Measurements from ENCODE around the gene BTBD2. TPM values are rescaled to one million over a fixed set of nuclear protein-coding genes. Genes with fewer than 3 reads are reported as not detected.
"Not testable (repeated sequence)": the region's sequence is repeated elsewhere in the genome, so short reads cannot be mapped to it uniquely, and the experiment has no call there.

The BTBD2 gene
- total RNA-seq, 1 donor from 2014 or later = 62.0 TPM

- H3K27ac ChIP-seq = no peak overlapping the region
- no peaks in the 10 kb centered on the region for H3K27me3 ChIP-seq (ENCODE audit: low read depth)
- DNase-seq (no peak), ATAC-seq (no peak)
- H3K36me3 ChIP-seq = peaks cover 89% of the 10 kb centered on the region
- no peaks in the 10 kb centered on the region for H3K4me1 ChIP-seq
- no peak for TF ChIP-seq CTCF (IDR thresholded peaks at IDR 0.05)
- H3K9me3 ChIP-seq = no peaks in the 10 kb centered on the region
- H3K4me3 ChIP-seq = no peak overlapping the region
- intact Hi-C loops (cut with DNase I) = no loop called here
Observed at GRCh38 chr19:1989513-1990229, 25.8 kb downstream of the BTBD2 start.

DNA sequence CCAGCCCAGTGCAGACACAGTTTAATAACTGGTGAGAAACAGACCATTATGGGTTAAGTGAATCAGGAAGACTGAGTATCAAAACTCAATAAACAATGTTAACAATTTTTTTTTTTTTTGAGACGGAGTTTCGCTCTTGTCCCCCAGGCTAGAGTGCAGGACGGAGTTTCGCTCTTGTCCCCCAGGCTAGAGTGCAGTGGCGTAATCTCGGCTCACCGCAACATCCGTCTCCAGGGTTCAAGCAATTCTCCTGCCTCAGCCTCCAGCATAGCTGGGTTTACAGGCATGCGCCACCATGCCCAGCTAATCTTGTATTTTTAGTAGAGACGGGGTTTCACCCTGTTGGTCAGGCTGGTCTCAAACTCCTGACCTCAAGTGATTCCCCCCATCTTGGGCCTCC, 27.1 kb downstream of the BTBD2 start:
- H3K9me3 ChIP-seq; DNase-seq; H3K4me1 ChIP-seq; H3K27me3 ChIP-seq (ENCODE audit: low read depth); H3K4me3 ChIP-seq; intact Hi-C loops (cut with DNase I); H3K27ac ChIP-seq; ATAC-seq: not testable (repeated sequence)
- H3K36me3 ChIP-seq = peaks cover 87% of the 10 kb centered on the region

DNA sequence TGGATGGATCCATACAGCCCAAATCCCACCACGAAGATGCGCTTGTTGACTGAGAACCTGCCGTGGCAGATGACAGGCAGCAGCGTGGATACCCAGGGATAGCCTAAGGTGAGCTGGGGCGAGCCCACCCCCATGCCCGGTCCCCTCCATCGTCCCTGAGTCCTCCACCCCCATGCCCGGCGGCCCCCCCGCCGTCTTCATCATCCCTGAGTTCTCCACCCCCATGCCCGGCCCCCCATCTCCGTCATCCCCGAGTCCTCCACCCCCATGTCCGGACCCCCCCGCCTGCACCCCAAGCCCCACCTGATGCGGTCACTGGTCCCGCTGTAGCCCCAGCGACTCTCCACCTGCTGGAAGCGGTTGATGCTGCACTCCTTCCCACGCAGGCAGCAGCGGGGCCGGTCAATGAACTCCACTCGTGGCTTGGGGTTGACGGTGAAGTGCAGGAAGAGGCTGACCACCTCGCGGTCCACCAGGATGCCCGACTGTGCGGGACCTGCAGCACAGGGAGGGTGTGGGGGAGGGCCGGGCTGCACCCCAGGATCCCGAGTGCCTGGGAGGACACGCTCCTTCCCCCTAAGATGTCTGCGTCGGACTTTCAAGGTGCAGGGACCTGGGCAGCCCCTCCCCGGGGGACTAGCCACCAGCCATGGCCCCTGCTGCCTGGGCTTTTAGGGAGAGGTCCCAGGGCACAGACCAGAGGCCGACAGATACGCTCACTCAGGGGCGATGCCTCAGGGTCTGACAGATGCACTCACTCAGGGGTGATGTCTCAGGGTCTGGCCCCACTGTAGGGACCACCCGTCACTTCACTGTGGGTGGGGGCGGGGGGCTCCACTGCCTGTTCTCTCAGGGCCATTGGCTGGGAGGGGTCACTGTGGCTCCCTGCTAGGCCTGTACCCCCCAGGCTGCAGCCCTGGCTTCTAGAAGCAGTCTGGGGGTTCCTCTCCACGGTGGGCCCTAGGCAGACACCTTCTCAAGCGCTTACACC, 28.0 kb downstream of the BTBD2 start:
- intact Hi-C loops (cut with DNase I) = no loop called here
- H3K4me3 ChIP-seq = no peak overlapping the region
- ATAC-seq (peak in 1 of 2 donors; percentile 1), DNase-seq (no peak)
- TF ChIP-seq CTCF (IDR thresholded peaks at IDR 0.05) = no peak
- H3K36me3 ChIP-seq = peaks cover 82% of the 10 kb centered on the region
- no peak overlapping the region for H3K27ac ChIP-seq
- no peaks in the 10 kb centered on the region for H3K4me1 ChIP-seq
- no peaks in the 10 kb centered on the region for H3K27me3 ChIP-seq (ENCODE audit: low read depth)
- H3K9me3 ChIP-seq = no peaks in the 10 kb centered on the region

GRCh38 chr19:1986357-1987162, 29.0 kb downstream of the BTBD2 start:
- no peak overlapping the region for H3K27ac ChIP-seq
- TF ChIP-seq CTCF (IDR thresholded peaks at IDR 0.05) = no peak
- intact Hi-C loops (cut with DNase I) = no loop called here
- ATAC-seq (peak; percentile 3 to 16), DNase-seq (no peak)
- H3K36me3 ChIP-seq = peaks cover 88% of the 10 kb centered on the region
- H3K27me3 ChIP-seq (ENCODE audit: low read depth) = no peaks in the 10 kb centered on the region
- H3K9me3 ChIP-seq = no peaks in the 10 kb centered on the region
- no peak overlapping the region for H3K4me3 ChIP-seq
- no peaks in the 10 kb centered on the region for H3K4me1 ChIP-seq

DNA sequence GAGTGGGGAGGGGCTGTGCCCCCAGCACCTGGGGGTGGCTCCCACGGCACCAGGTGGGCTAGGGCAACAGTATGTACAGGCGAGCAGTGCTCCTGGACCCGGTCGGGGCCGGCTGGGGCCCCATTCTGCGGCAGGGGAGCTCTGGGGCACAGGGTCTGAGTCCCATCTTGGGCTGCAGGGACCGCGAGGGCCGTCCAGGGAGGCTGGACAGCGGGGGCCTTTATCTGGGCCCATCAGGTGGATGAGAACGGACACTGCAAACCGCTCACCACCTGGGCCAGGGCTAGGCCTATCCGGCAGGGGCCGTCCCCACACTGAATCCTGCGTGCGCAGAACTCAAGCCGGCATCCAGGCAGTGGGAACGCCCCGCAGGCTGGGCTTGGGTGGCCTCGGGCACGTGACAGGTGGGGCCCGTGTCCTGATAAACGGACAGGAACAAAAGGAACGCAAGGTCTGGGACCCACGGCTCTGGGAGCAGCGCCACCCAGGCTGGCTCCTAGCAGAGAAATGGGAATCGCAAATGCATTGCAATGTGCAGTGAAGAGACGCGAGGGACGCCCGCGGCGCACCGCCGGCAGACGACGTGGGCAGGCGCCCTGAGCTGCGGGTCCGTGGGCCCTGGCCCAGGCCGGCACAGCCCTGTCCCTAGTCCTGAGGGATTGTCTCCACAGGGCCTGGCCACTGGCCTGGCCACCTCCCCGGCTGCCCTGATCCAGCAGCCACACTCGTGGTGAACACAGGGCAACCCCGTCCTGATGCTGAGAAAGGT, 29.7 kb downstream of the BTBD2 start:
- intact Hi-C loops (cut with DNase I) = no loop called here
- Histone ChIP-seq H3K27me3 (ENCODE audit: low read depth) (no peaks in the 10 kb centered on the region), H3K9me3 (no peaks in the 10 kb centered on the region), H3K4me3 (no peak overlapping the region), H3K4me1 (no peaks in the 10 kb centered on the region), H3K27ac (no peak overlapping the region), H3K36me3 (peaks cover 88% of the 10 kb centered on the region)
- ATAC-seq (peak; percentile 2 to 11), DNase-seq (no peak)
- no peak for TF ChIP-seq CTCF (IDR thresholded peaks at IDR 0.05)
